GM21381 (cell line): ENCODE results near the gene ANKFY1.
"Not testable (repeated sequence)": the region's sequence is repeated elsewhere in the genome, so short reads cannot be mapped to it uniquely, and the experiment has no call there.

ENCODE experiments used
- ATAC-seq: cut with Tn5 transposase; IDR thresholded peaks from one replicate; pipeline ENCODE4 v1.9.1; 2021; ENCODE audit warnings: mild to moderate bottlenecking, moderate library complexity; ENCODE audit not compliant: unreplicated experiment

The ANKFY1 gene

DNA sequence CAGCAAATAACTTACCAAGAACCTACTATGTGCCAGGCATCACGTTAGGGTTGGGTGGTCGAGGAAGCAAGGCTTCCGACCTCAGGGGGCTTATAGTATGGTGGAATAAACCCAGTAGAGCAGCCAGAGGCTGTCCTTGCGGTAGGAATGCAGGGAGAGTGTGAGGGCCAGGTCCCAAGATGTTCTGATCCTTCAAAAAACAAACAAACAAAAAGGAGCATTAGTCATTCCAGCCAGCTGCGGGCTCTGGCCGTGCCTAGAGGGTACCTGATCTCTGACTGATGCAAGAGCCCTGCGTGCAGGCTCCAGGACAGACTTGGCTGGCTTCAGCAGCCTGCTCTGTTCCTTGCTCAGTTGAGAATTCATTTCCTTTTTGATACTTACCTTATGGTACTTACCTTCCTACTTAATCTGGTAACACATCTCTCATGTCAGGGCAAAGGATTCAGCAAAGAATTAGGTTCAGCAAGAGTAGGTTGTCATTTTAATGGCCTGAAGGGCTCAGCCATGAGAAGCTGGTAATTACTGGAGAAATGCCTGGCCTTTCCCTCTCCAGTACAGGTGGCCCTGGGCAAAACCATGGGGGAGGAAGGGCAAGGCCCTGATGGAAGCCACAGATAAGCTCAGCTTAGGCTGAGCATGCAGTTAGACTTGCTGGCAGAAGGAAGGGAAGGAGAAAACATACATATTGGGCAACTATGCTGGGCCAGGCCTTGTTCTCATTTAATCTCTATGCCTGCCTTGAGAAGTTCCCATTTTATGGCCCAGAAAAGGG is 102.4 kb downstream of the ANKFY1 start:
- ATAC-seq = no peak

DNA sequence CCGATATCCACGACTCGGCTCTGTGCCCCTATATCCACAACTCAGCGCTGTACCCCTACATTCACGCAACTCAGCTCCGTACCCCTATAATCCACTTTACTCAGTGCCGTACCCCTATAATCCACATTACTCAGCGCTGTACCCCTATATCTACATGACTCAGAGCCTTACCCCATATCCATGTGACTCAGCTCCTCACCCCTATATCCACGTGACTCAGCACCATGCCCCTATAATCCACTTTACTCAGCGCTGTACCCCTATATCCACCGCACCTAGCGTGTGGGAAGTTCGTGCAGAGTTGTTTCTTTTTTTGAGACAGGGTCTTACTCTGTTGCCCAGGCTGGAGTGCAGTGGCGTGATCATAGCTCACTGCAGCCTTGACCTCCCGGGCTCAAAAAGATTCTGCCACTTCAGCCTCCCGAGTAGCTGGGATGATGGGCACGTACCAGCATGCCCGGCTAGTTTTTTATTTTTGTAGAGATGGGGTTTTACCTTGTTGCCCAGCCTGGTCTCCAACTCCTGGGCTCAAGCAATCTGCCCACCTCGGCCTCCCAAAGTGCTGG is 103.4 kb downstream of the ANKFY1 start:
- no peak for ATAC-seq

DNA sequence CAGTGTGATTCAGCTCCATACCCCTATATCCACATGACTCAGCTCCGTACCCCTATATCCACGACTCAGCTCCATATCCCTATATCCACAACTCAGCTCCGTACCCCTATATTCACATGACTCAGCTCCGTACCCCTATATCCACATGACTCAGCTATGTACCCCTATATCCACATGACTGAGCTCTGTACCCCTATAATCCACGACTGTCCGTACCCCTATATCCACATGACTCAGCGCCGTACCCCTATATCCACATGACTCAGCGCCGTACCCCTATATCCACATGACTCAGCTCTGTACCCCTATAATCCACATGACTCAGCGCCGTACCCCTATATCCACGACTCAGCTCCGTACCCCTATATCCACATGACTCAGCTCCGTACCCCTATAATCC is 104.0 kb downstream of the ANKFY1 start:
- ATAC-seq = no peak

- no peak for ATAC-seq
These were observed 106.0 kb downstream of the ANKFY1 start for GRCh38 chr17:4157618-4158333.

- ATAC-seq = no peak
These were observed 106.9 kb downstream of the ANKFY1 start for GRCh38 chr17:4156750-4157381.

DNA sequence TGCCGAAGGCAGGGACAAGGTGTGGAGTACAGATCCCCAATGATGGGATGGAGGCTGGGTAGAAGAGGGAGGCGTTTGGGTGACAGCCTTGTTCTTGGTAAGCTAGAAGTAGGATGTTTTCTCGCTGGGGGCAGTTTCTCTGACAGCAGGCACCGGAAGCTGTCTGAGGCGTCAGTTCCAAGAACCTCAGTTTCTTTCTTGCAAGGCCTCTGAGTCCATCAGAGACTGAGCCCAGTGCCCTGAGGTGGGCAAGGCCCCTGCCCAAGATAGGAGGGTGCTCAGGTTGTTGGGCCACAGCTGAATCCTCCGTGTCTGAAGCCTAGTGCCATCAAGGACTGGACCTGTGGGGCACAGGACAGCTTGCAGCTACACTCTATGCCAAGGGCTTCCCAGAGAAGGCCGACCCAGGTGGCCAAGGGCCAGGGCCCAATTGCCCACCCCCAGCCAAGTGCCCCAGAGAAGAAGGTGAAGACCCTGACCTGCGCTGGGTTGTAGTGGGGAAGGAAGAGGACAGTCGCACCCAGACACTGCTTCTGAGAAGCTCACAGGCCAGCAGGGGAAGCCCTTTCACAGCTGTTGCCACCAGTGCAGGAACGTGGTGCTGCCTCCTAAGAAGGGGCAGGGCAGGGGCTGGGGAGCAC is 107.7 kb downstream of the ANKFY1 start:
- no peak for ATAC-seq

GRCh38 chr17:4154201-4154600 is 109.6 kb downstream of the ANKFY1 start:
- no peak for ATAC-seq

DNA sequence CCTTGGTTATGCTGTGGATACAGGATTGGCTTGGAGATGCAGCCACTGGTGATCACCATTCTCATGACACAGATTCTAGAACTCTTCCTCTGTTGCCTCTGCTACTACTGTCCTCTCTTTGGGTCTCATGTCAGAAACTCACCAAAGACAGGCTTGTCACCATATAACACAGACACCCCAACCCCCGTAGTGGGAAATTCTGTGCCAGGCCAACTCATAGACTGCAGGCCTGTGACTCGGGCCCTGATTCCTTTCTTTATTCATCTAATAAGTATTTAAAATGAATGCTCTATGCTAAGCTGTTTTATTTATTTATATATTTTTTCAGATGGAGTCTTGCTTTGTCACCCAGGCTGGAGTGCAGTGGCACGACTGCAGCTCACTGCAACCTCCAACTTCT is 111.3 kb downstream of the ANKFY1 start:
- ATAC-seq = no peak

DNA sequence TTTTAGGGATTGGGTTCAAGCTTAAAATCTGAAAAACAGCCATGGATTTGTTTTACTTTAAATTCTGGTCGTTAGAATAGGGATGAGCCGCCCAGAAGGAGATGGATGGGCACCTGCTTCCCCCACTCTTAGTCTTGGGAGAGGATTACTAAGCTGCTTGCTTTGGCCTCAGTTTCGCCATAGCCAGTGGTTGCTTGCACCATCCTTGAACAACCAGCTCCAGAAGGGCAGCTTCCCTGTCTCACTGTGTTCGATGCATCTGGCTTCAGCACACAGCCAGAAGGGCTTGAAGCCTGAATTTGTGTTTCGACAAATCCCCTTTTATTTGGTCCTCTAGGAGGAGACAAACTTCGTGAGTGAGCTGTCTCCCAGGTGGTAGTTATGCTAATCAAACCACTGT is 113.7 kb downstream of the ANKFY1 start:
- ATAC-seq = no peak

DNA sequence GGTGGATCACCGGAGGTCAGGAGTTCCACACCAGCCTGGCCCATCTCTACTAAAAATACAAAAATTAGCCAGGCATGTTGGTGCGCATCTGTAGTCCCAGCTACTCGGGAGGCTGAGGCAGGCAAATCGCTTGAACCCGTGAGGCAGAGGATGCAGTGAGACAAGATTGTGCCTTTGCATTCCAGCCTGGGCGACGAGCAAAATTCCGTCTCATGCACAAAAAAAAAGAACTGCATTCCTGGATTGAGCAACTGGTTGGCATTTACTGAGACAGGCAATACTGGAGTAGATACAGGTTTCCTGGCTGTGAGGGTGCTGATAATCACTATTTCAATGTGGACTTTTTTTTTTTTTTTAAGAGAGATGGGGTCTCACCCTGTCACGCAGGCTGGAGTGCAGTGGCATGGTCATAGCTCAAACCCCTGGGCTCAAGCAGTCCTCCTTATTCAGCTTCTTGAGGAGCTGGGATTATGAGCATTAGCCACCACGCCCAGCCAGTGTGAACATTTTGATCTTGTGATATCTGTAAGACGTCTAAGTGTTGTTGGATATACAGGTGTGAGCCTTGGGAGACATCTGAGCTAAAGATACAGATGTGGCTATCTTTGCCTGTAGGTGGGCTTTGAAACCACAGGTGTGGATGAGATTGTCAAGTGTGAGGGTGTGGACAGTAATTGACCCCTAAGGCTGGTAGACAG is 115.0 kb downstream of the ANKFY1 start:
- no peak for ATAC-seq

- no peak for ATAC-seq
These were observed 115.9 kb downstream of the ANKFY1 start for GRCh38 chr17:4147751-4148310.

- no peak for ATAC-seq
These were observed 117.1 kb downstream of the ANKFY1 start for GRCh38 chr17:4146641-4147040.

GRCh38 chr17:4144422-4144747 is 119.4 kb downstream of the ANKFY1 start:
- no peak for ATAC-seq

DNA sequence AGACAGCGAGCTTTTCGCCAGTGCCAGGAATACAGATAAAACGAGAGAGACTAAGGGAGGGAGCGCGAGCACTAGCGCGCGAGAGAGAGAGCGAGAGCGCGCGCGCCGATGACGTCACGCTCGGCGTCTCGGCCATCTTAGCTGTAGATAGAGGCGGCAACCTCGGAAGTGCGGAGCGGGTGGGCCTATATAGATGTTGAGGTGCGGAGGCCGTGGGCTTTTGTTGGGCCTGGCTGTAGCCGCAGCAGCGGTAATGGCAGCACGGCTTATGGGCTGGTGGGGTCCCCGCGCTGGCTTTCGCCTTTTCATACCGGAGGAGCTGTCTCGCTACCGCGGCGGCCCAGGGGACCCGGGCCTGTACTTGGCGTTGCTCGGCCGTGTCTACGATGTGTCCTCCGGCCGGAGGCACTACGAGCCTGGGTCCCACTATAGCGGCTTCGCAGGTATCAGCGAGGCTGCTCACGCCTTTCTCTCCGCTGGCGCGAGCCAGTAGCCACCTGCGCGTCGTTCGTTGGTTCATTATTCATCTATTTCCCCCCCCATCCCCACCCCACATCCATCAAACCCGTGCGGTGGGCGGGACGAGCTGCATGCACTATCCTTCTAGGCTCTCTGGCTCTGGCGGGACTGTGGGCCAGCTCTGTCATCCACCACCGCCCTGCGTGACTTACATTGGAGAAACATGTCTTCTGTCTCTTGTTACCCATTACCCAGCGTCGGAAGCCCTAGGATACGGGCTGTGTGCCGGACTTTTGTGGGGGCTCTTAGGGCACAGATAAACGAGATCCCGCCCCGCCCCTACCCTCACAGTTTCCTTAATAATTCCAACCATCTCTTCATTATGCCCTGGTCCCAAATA is 120.0 kb downstream of the ANKFY1 start:
- ATAC-seq = peak; percentile 65

DNA sequence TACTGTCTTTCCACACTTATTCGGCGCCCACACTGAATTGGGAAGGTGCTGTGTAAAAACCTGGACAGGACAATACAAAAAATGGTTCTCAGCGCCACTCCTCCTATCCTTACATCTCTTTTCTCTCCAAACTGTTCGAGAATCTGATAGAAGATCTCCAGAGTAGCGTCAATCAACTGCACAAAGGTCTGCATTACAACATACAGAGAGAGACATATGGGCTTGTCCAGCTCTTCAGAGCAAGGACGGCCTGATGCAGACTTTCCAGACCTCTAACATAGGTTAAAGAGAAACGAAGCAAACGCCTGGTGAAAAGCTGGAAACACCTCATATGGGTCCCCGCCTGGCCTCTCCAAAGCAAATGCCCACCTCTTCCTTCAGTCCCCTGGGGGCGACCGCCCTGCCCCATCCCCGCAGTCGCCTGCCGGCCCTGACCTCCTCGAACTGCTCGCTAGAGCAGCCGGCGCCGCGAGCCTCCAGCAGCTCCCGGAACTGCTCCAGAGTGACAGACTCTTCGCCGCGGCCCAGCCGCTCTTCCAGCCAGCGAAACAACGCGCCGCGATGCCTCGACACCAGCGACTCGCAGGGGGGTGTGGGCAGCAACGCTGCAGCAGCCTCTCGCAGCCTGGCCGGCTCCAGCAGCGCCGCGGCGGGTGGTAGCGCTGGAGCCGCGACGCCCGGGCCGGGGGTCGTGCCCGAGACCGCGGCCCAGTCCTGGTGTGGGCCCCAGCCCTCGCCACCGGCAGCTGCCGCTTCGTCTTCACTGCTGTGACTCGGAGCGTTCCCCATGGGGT is 121.5 kb downstream of the ANKFY1 start:
- peak; percentile 7 for ATAC-seq

- no peak for ATAC-seq
These were observed 123.7 kb downstream of the ANKFY1 start for GRCh38 chr17:4140125-4140524.

- ATAC-seq = not testable (repeated sequence)
These were observed 124.8 kb downstream of the ANKFY1 start for GRCh38 chr17:4138906-4139526.

DNA sequence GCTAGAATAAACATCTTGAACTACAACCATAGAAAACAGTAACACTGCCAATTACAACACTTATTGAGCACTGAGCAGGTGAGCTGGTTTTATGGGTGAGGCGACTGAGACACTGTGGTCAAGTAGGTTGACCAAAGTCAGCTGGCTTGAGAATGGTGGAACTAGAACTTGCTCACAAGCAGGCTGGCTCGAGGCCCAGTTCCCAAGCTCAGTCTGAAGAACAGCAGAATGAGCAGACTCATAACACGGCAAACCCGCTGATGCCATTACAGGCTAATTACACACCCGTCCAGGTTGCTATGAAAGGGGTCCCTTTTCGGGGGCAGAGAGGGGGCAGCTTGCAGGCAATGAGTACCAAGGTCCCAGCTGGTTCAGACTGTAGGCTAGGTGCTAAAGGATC is 127.4 kb downstream of the ANKFY1 start:
- no peak for ATAC-seq
